Caco-2 (cell line): ENCODE results near the gene OPA1. TPM values are rescaled to one million over a fixed set of nuclear protein-coding genes. Genes with fewer than 3 reads are reported as not detected.

ENCODE experiments used
- BruUV-seq: library from RNA; stranded (reverse); fragments of 400-500 nt; replicated peaks from 2 replicates; lab custom pipeline; 2021; lab: Mats Ljungman, UMichigan
- CTCF ChIA-PET: fragments of 300-600 bp; sonication (Branson Sonifier 250); formaldehyde crosslinking; loops from one replicate; lab custom pipeline; 2022; ENCODE audit warnings: antibody characterized with exemption; lab: Charles Lee
- POLR2A ChIA-PET: fragments of 300-600 bp; sonication (Branson Sonifier 250); formaldehyde crosslinking; loops from one replicate; lab custom pipeline; 2022; ENCODE audit warnings: antibody characterized with exemption; lab: Charles Lee
- DNase-seq, 2 experiments: peaks; one replicate each; pipeline versions ENCODE4 v3.0.0 to v3.0.0-alpha.2; 2020 to 2022
- H3K27me3 ChIP-seq: replicated peaks from 2 replicates; pipeline ENCODE4 v1.6.0; 2011; ENCODE audit warnings: low read length; ENCODE audit not compliant: control insufficient read depth, insufficient read depth
- H3K36me3 ChIP-seq: 2 replicates; pipeline ENCODE4 v1.5.1; 2011; ENCODE audit warnings: low read length; ENCODE audit not compliant: control insufficient read depth, insufficient read depth
- H3K4me1 ChIP-seq: fragments of 250-450 bp; sonication (Bioruptor Pico); 2 replicates; pipeline ENCODE4 v1.5.1; 2020; ENCODE audit warnings: mild to moderate bottlenecking
- H3K4me3 ChIP-seq: 2 replicates; pipeline ENCODE4 v1.5.1; 2011; ENCODE audit warnings: low read depth, mild to moderate bottlenecking, control low read depth, low read length
- H3K9me3 ChIP-seq: fragments of 250-450 bp; sonication (Bioruptor Pico); 2 replicates; pipeline ENCODE4 v1.5.1; 2020; ENCODE audit warnings: mild to moderate bottlenecking, moderate library complexity
- H3K27ac Mint-ChIP-seq: one replicate; pipeline ENCODE4 v1.8.0; 2022; ENCODE audit warnings: mixed read lengths; ENCODE audit not compliant: unreplicated experiment
- H3K27me3 Mint-ChIP-seq: one replicate; pipeline ENCODE4 v1.8.0; 2022; ENCODE audit warnings: mixed read lengths; ENCODE audit not compliant: insufficient read depth, unreplicated experiment
- H3K36me3 Mint-ChIP-seq: one replicate; pipeline ENCODE4 v1.8.0; 2022; ENCODE audit warnings: mild to moderate bottlenecking, mixed read lengths; ENCODE audit not compliant: insufficient read depth, unreplicated experiment
- H3K4me1 Mint-ChIP-seq: one replicate; pipeline ENCODE4 v1.8.0; 2022; ENCODE audit warnings: low read depth, mixed read lengths; ENCODE audit not compliant: unreplicated experiment
- H3K4me3 Mint-ChIP-seq: one replicate; pipeline ENCODE4 v1.8.0; 2022; ENCODE audit warnings: mild to moderate bottlenecking, moderate library complexity, mixed read lengths; ENCODE audit not compliant: unreplicated experiment
- H3K9me3 Mint-ChIP-seq: one replicate; pipeline ENCODE4 v1.8.0; 2022; ENCODE audit warnings: mixed read lengths; ENCODE audit not compliant: unreplicated experiment
- intact Hi-C: fragments of 100-400 bp; cut with micrococcal nuclease; formaldehyde crosslinking; loops from one replicate; pipeline ENCODE4 v1.10.0; 2022; ENCODE audit not compliant: unreplicated experiment
- total RNA-seq: library from RNA; stranded (reverse); gene quantifications from 2 replicates; pipeline ENCODE4 v1.2.3, GENCODE V29; 2022
- TF ChIP-seq, protein P1 (sequence below), 2 experiments: fragments of 200-600 bp in 1 of 2; IDR thresholded peaks; 1 replicate in 1 of 2; 2 replicates in 1 of 2; pipeline versions ENCODE4 v1.5.1 to v1.8.0; 2011 to 2022; ENCODE audit warnings: antibody characterized with exemption in 1 of 2, control low read depth in 1 of 2, inconsistent platforms in 1 of 2, low read depth in 1 of 2, low read length in 1 of 2, mild to moderate bottlenecking in 1 of 2, moderate library complexity in 1 of 2; ENCODE audit not compliant: insufficient read depth in 1 of 2, severe bottlenecking in 1 of 2, unreplicated experiment in 1 of 2

Gene OPA1
- total RNA-seq, 1 experiment from 2014 or later: 61.4 TPM

DNA sequence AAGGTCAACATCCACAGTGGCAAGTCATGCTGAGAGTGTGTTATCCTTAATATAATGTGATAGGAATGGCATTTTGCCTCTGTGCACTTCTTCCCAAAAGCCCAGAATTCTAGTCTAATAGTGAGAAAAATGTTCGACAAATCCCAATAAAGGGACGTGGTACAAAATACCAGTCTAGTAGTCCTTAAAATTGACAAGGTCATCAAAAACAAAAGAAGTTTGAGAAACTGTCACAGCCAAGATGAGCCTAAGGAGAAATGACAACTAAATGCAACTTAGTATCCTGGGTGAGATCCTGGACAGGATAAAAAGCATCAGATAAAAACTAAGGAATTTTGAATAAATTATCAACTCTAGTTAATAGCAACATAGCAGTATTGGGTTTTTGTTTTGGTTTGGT lies 23.9 kb upstream of the OPA1 start:
- intact Hi-C loops: no loop called here
- no peaks in the 10 kb centered on the region for H3K27me3 Mint-ChIP-seq
- BruUV-seq: no TSS peak
- no peak overlapping the region for H3K27ac Mint-ChIP-seq
- H3K9me3 Mint-ChIP-seq: no peaks in the 10 kb centered on the region
- ChIA-PET CTCF (no interaction called here), POLR2A (no interaction called here)
- no peaks in the 10 kb centered on the region for H3K4me1 Mint-ChIP-seq
- Histone ChIP-seq H3K4me3 (no peak overlapping the region), H3K27me3 (no peaks in the 10 kb centered on the region), H3K9me3 (no peaks in the 10 kb centered on the region), H3K4me1 (no peaks in the 10 kb centered on the region), H3K36me3 (no peaks in the 10 kb centered on the region)
- no peaks in the 10 kb centered on the region for H3K36me3 Mint-ChIP-seq
- TF ChIP-seq, protein P1, sequence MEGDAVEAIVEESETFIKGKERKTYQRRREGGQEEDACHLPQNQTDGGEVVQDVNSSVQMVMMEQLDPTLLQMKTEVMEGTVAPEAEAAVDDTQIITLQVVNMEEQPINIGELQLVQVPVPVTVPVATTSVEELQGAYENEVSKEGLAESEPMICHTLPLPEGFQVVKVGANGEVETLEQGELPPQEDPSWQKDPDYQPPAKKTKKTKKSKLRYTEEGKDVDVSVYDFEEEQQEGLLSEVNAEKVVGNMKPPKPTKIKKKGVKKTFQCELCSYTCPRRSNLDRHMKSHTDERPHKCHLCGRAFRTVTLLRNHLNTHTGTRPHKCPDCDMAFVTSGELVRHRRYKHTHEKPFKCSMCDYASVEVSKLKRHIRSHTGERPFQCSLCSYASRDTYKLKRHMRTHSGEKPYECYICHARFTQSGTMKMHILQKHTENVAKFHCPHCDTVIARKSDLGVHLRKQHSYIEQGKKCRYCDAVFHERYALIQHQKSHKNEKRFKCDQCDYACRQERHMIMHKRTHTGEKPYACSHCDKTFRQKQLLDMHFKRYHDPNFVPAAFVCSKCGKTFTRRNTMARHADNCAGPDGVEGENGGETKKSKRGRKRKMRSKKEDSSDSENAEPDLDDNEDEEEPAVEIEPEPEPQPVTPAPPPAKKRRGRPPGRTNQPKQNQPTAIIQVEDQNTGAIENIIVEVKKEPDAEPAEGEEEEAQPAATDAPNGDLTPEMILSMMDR (IDR thresholded peaks at IDR 0.05; ENCODE audit: insufficient read depth in 1 of 2, low read depth in 1 of 2, low read length in 1 of 2, severe bottlenecking in 1 of 2, unreplicated experiment in 1 of 2): no peak
- no peak for DNase-seq
- no peak overlapping the region for H3K4me3 Mint-ChIP-seq

DNA sequence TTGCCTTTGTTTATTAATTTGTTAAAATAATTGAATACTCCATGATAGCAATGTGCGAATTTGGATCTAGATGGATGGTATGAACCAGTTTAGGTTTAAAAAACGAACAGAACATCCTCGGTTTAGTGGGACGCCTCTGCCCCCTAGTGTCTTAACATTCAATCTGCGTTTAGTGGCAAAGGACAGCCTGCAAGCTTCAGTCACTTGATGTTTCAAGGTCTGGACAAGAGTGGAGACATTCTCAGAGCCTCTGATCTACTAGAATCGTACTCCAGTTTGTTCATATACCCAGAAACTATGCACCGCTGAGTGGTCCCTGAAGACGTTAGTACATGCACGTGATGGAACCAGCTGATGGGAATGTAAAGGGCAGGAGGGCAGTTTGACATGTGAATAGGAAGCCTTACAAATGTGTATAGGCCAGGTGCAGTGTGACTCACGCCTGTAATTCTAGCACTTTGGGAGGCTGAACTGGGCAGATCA lies 20.5 kb upstream of the OPA1 start:
- no TSS peak for BruUV-seq

DNA sequence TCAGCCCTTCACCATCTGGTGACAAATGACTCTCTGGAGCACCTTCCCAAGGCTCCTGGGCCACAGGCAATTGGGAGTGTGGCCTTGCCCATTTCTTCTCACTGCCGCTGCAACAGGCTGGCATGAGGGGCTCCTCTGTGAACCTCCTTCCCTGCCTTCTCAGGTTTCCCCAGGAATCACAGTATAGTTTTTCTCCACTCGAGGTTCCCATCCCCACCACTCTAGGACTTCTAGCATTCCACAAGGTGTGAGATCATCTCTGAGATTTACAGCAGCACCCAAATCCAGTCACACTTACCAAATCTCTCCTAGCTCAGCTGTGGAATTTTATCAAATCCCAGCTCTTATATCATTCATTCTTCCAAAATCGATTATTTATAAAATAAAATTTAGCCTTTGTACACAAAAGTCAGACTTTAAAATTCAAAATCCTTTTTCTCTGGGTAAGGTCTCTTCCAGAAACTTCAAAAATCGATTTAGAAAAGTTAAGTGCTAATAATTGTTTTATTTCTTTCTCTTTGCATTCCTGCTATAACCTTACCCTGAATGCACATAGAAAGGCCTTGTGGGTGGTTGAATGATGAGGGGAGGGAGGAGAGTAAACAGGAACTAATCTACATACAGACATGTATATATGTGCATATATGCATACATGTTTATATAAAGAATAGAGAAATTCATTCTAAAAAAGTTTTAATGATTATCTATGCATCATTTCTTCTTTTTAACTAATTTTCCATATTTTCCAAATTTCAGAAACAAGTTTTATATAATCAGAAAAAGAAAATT lies 19.4 kb upstream of the OPA1 start:
- TF ChIP-seq, protein P1 (IDR thresholded peaks at IDR 0.05; ENCODE audit: insufficient read depth in 1 of 2, low read depth in 1 of 2, low read length in 1 of 2, severe bottlenecking in 1 of 2, unreplicated experiment in 1 of 2): no peak
- no peak overlapping the region for H3K4me3 Mint-ChIP-seq
- no peak overlapping the region for H3K27ac Mint-ChIP-seq
- no peaks in the 10 kb centered on the region for H3K4me1 Mint-ChIP-seq
- Histone ChIP-seq H3K27me3 (no peaks in the 10 kb centered on the region), H3K9me3 (no peaks in the 10 kb centered on the region), H3K4me3 (no peak overlapping the region), H3K36me3 (no peaks in the 10 kb centered on the region), H3K4me1 (no peaks in the 10 kb centered on the region)
- H3K9me3 Mint-ChIP-seq: no peaks in the 10 kb centered on the region
- intact Hi-C loops: loop anchor here (2.0 kb wide), 2 partner anchors 533 to 757 kb away; no protein-coding TSS in a partner anchor
- BruUV-seq: no TSS peak
- H3K36me3 Mint-ChIP-seq: no peaks in the 10 kb centered on the region
- no peak for DNase-seq
- CTCF ChIA-PET: no interaction called here
- H3K27me3 Mint-ChIP-seq: peaks cover 8% of the 10 kb centered on the region
- POLR2A ChIA-PET: no interaction called here

More for the DNA sequence above, 20.5 kb upstream of the OPA1 start:
- DNase-seq: peak; percentile 68 to 78
- ChIA-PET POLR2A (interaction anchor here (0.5 kb wide), 1 partner anchor 205 kb away, joined by 3 read pairs; no protein-coding TSS in a partner anchor), CTCF (interaction anchor here (0.6 to 1.4 kb wide), 3 partner anchors 59 to 112 kb away, joined by 3 to 7 read pairs (median 4); no protein-coding TSS in a partner anchor)
- TF ChIP-seq, protein P1 (IDR thresholded peaks at IDR 0.05; ENCODE audit: insufficient read depth in 1 of 2, low read depth in 1 of 2, low read length in 1 of 2, severe bottlenecking in 1 of 2, unreplicated experiment in 1 of 2): peak; percentile 77 to 82
- H3K27me3 ChIP-seq: no peaks in the 10 kb centered on the region
- H3K36me3 Mint-ChIP-seq: no peaks in the 10 kb centered on the region
- H3K4me1 Mint-ChIP-seq: no peaks in the 10 kb centered on the region
- intact Hi-C loops: loop anchor here (1.0 to 2.0 kb wide), 7 partner anchors 111 to 1006 kb away; partner anchors contain the start of gene MB21D2
- no peak overlapping the region for H3K27ac Mint-ChIP-seq
- no peaks in the 10 kb centered on the region for H3K9me3 ChIP-seq
- H3K4me1 ChIP-seq: no peaks in the 10 kb centered on the region
- no peak overlapping the region for H3K4me3 ChIP-seq
- no peaks in the 10 kb centered on the region for H3K9me3 Mint-ChIP-seq
- peaks cover 5% of the 10 kb centered on the region for H3K27me3 Mint-ChIP-seq
- H3K36me3 ChIP-seq: no peaks in the 10 kb centered on the region
- H3K4me3 Mint-ChIP-seq: no peak overlapping the region
